Raji (cell line): ENCODE data around the gene ST3GAL3.

Experiments used
- POLR2A ChIP-seq: IDR thresholded peaks from 2 replicates; pipeline ENCODE4 v1.6.1; 2011; ENCODE audit warnings: low read depth, low read length, control low read depth; ENCODE audit not compliant: insufficient read depth

ST3GAL3 gene

DNA sequence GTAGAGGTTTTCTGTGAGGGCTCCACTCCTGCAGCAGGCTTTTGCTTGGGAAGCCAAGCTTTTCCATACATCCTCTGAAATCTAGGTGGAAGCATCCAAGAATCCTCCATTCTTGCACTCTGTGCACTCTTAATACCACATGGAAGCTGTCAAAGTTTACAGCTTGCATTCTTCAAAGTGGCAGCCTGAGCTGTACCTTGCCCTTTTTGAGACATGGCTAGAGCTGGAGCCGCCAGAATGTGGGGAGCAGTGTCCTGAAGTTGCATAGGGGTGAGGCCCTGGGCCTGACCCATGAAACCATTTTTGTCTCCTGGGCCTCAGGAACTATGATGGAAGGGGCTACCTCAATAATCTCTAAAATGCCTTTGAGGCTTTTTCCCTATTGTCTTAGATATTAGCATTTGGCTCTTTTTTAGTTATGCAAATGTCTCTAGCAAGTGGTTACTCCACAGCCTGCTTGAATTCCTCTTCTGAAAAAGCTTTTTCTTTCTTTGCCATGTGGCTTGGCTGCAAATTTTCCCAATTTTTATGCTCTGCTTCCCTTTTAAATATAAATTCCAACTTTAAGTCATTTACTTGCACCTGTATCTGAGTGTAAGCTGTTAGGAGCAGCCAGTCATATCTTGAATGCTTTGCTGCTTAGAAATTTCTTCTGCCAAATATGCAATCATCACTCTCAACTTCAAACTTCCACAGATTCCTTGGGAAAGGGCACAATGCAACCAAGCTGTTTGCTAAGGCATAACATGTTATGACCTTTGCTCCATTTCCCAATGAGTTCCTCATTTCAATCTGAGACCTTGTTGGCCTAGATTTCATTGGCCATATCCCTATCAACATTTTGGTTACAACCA, 134.2 kb downstream of the ST3GAL3 start:
- TF ChIP-seq POLR2A, result no peak

GRCh38 chr1:43842175-43842498, 134.8 kb downstream of the ST3GAL3 start:
- TF ChIP-seq POLR2A, result no peak

GRCh38 chr1:43843684-43844083, 136.3 kb downstream of the ST3GAL3 start:
- no peak for TF ChIP-seq POLR2A

- no peak for TF ChIP-seq POLR2A
These were observed 136.8 kb downstream of the ST3GAL3 start for GRCh38 chr1:43844114-43844513.

GRCh38 chr1:43847290-43847689, 140.0 kb downstream of the ST3GAL3 start:
- TF ChIP-seq POLR2A, result no peak

DNA sequence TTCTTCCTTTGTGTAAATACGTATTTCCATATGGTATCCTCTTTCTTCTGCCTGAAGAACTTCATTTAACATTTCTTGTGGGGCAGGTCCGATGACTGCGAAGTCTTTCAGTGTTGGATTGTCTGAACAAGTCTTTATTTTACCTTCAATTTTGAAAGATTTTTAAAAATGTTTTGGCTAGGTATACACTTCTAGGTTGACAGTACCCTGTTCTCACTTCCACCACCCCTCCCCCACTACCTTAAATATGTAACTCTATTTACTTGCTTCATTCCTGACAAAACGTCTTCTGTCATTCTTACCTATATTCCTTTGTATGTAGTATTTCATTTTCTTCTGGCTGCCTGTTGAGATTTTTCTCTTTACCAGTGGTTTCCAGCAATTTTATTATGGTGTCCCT, 140.5 kb downstream of the ST3GAL3 start:
- no peak for TF ChIP-seq POLR2A

- no peak for TF ChIP-seq POLR2A
These were observed 142.3 kb downstream of the ST3GAL3 start for GRCh38 chr1:43849670-43850069.

DNA sequence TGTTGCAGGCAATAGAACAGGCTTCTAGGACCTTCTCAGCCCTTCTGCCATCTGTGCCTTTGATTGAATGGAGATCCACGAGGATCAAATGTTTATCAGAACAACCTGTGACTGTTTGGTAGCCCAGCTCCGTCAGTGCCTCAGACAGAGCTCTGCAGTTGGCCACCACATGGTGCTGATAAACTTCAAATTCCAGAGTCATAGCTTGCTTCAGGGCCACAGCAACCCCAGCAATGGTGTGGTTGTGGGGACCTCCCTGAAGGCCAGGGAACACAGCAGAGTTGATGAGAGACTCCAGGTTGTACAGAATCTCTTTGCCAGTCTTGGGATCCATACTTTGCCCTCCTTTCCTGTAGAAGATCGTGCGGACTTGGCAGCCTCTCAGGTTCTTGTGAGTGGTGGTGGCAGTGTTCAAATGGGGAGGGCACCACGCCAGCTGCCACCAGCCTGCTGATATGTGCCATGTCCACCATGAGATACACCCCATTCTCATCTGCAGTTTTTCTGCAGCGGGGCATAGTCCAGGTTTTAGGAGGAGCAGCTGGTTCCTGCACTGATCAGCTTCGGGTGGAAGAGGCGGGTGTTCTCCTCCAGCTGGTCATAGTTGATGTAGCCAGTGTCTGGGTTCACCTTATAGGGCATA, 143.4 kb downstream of the ST3GAL3 start:
- no peak for TF ChIP-seq POLR2A

GRCh38 chr1:43851561-43852338, 144.4 kb downstream of the ST3GAL3 start:
- no peak for TF ChIP-seq POLR2A

DNA sequence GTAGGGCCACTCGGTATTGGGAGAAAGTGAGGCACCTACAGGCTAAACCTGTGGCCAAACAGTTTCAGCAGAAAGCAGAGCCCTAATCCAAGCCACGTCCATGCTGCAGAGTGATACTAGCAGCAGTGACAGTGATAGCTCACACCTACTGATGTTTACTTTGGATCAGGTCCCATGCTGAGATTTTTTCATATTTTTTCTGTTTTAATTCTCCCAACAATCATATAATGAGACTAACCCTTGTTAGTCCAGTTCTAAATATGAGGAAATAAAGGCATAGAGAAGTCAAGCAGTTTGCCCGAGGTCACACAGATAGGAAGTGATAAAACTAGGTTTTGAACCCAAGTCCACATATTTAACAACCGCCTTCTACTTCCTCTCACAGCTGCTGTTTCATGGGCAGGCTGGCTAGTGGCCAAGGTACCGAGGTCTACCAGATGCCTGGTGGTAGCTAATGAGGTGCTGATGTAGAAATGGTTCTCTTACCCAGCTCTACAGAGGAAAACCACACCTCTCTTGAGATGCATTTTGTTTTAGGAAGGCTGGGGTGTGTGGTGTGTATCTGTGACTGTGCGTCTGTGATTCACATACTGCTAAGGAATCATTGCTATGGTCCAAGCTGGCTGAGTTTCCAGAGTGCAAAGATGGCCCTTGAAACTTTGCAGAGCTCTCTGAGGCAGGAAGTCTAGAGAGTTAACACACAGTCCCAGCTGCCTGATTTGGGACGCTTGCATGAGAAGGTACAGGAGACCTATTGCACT, 146.0 kb downstream of the ST3GAL3 start:
- TF ChIP-seq POLR2A, result no peak

DNA sequence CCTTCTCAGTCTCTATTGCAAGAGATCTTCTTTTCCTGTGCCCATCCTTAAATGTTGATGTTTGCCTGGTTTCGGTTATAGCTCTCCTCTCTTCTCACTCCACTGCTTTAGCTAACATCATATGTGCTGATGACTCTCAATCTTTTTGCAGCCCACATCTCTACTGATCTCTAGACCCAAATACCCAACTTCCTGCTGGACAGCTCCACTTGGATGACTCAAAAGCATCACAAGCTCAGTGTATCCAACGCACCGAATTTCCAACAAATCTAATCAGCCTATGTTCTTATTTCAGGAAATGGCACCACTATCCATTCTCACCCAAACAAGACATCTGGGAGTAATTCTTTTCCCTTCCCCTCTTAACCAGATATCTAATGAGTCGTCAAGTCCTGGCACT, 147.1 kb downstream of the ST3GAL3 start:
- TF ChIP-seq POLR2A, result no peak

- TF ChIP-seq POLR2A, result no peak
These were observed 148.9 kb downstream of the ST3GAL3 start for GRCh38 chr1:43856188-43856587.

- no peak for TF ChIP-seq POLR2A
These were observed 149.8 kb downstream of the ST3GAL3 start for GRCh38 chr1:43857163-43857562.

DNA sequence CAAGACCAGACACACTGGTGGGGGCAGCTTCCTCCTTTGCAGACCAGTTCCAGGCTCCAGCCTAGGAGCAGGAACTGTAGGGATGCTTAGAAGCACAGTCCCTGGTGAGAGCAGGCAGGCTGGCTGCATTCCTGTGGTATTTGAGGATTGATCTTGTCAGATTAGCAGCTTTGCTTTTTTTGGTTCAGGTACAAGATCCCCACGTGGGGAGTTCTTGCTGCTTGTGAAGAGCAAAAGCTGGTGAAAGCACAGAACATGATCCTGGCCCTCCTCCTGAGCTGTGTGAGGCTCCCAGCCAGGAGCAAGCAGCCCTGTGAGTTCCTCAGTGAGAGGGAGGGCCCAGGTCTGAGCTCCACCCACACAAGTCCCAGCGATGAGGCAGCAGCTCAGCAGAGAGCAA, 151.0 kb downstream of the ST3GAL3 start:
- no peak for TF ChIP-seq POLR2A

DNA sequence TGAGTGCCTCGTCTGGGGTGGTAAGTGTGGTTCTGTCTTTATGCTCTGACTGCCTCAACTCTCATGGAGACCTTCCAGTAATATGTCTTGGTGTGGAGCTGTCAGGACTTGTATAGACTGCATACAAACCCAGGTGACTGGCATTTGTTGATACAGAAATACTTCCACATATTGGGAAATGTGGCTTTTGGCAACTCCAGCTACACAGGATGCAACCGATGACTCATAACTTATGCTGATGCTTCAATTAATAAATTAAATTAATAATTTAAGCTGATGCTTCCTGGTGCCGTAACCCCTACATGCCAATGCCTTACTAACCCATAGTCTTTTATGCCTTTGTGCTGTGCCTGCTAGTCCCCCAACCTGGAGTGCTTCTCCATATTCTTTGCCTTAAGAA, 154.0 kb downstream of the ST3GAL3 start:
- TF ChIP-seq POLR2A, result no peak
